GM20431 (cell line): Measurements from ENCODE around the gene AGAP2.

Experiments
- in situ Hi-C: fragments of 300-500 bp; cut with MseI, MboI; formaldehyde crosslinking; loops from one replicate; pipeline ENCODE4 v1.15.0; 2020; ENCODE audit warnings: low sequenced_read_pairs; ENCODE audit not compliant: unreplicated experiment

Gene AGAP2

GRCh38 chr12:57769594-57769993, 31.1 kb upstream of the AGAP2 start:
- in situ Hi-C loops: no loop called here

GRCh38 chr12:57767876-57768275, 29.3 kb upstream of the AGAP2 start:
- in situ Hi-C loops: no loop called here

- in situ Hi-C loops: no loop called here
These were observed 28.8 kb upstream of the AGAP2 start for GRCh38 chr12:57767305-57767698.

GRCh38 chr12:57766464-57767304, 28.1 kb upstream of the AGAP2 start, which contains the start of gene CYP27B1:
Gene CYP27B1 (minus strand): TSS chr12:57767078. CDS start chr12:57767041, 37 bp downstream.
- in situ Hi-C loops: no loop called here

DNA sequence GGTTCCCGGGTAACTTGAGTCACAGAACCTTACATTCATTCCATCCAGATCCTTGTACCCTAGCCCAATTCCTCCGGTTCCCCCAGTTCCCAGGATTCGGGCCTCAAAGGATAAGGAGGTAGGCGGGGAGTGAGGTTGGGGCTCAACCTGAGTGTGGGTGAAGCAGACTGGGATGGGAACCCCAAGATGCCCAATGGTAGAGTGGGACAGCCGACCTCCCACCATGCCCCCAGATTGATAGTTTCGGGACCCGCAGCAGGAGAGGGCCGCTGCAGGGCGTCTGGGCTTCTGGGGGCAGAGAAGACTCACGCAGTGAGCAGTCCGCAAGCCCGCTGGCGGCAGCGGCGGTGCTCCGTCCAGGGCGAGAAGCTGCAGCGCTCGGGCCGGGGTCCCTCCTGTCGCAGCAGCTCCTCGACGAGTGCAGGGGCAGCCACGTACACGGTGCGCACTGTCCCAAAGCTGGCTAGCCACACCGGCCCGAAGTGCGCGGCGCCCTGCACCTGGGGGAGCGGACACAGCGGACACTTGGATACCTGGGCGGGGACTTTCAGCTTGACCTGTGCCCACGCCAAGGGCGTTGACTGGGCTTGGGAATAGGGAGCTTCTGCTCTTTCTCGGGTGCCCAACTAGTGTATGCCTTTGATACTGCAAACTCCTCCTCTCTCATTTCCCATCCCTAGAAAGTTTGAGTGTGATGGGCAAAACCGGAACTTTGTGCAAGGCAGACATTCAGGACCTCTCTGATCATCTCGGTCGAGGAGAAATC, 27.3 kb upstream of the AGAP2 start:
- in situ Hi-C loops: no loop called here

DNA sequence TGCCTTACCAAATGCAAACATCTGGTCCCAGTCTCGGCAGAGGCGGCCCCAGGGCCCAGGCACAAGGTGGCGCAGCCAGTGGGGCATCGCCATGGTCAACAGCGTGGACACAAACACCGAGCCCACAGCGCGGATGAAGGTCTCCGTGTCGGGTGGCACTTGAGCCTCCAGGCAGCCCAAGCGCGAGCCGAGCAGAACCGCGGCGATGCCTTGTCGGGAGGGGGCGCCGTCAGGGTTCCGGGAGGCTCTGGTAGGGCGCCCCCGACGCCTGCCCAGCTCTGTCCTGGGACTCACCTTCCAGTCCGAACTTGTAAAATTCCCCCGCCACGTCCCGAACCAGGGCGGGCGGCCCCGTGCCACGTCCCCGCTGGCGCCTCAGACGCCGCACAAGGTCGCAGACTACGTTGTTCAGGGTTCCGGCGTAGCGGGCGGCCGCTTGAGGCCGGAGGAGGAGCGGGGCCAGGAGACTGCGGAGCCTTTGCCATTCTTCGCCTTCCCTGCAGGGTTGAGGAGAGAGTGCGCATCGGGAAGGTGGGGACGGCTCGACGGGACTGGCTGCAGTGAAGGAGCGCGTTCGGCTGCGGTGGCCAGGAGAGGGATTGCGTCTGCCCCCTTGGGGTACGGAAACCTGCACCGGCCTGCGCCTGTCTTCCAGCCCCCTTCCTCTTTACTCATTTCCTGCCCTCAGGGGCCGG, 26.6 kb upstream of the AGAP2 start:
- in situ Hi-C loops: no loop called here

DNA sequence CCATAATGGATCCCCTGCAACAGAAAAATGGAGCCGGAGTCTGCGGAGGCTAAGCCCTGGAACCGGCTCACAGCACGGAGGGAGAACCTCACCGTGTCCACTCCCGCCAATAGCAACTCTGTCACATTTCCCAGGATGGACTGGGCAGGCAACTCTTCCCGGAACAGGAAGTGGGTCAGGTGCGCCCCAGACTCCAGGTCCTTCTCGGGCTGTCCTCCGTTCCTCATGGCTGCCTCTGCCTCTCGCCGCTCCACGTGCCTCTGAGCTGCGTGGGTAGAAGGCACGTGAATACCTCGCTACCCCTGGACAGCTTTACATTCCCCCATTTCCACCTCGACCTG, 26.1 kb upstream of the AGAP2 start:
- in situ Hi-C loops: no loop called here

DNA sequence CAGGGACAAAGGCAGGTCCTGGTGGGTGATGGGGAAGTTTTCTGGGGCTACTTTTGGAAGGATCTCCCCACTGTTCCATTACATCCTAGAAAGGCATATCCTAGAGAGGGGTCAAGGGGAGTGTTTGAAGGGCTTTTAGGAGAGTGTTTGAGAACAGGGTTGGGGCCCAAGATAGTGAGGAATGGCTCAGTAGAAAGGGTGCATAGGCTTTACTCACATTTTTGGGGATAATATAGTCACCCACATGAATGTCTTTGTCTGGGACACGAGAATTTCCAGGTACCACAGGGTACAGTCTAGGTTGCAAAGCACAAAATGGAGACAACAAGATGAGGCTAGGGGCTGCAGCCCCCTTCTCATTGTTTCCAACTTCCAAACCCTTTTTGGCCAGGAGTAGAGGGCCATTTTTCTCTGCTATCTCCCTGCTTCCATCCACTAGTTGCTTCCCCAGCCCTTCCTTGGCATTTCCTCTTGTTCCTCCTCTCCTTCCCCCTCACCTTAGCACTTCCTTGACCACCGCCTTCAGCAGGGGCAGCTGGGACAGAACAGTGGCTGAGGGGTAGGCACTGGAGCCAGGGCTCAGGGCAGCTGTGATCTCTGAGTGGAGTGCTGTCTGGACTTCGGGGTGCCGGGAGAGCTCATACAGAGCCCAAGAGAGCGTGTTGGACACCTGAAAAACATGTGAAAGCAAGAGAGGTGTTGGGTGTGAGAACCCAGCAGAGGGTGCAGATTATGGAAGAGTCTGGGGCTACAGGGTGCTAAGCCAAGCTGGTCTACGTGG, 25.5 kb upstream of the AGAP2 start:
- in situ Hi-C loops: no loop called here

GRCh38 chr12:57762463-57762862, 23.9 kb upstream of the AGAP2 start:
- in situ Hi-C loops: no loop called here

DNA sequence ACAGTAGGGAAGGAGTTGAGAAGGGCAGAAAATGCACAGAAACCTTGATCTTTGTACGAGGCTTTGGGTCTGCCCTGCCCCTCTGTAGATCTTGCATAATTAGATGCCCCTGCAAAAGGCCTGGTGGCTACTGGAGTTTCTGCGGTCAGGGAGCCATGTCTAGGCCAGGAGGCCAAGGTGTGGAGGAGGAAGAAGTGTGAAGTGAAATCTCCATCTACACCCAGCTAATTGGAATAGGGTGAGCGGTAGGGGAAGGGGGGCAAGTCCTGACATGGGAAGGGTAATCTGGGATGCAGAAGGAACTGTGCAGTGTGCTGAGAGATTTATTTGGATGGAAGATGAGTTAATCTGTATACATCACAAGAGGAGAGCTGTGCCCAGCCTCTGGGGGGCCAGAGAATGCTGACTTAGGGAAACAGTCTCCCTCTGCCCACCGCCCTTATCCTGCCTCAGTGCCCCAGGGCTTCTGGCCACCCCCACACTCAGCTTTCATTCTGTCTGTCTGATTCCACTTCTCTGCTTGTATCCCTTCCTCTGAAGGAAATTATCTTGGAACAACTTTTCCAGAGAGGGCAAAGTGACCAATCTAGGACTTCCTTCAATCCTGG, 23.0 kb upstream of the AGAP2 start:
- in situ Hi-C loops: no loop called here

DNA sequence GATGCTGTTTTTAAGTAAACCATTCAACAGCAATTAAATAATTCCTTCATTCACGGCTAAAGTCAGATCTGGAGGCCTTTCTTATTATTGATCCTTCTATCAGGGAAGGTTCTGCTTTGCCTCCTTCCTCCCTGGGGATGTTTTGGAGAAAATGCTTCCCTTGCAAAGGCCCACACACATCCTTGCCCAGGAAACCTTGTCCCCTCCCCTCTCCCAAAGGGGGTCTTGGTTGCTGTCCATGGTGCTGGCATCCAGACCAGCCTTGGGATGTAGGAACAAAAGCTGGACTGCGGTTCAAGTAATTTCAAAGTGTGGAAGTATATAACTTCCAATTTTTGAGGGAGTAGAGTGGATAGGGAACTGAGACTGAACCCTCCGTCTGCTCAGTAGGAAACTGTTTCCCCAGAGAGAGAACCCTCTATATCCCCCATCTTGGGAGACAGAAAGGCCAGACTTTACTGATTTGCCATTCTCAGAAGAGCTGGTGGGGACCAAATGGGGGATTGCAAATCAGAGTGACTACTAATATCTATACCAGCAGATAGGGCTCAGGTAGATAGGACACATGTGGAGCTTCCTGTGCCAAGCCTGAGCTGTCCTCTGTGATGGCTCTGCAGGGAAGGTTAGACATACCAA, 21.9 kb upstream of the AGAP2 start:
- in situ Hi-C loops: no loop called here

DNA sequence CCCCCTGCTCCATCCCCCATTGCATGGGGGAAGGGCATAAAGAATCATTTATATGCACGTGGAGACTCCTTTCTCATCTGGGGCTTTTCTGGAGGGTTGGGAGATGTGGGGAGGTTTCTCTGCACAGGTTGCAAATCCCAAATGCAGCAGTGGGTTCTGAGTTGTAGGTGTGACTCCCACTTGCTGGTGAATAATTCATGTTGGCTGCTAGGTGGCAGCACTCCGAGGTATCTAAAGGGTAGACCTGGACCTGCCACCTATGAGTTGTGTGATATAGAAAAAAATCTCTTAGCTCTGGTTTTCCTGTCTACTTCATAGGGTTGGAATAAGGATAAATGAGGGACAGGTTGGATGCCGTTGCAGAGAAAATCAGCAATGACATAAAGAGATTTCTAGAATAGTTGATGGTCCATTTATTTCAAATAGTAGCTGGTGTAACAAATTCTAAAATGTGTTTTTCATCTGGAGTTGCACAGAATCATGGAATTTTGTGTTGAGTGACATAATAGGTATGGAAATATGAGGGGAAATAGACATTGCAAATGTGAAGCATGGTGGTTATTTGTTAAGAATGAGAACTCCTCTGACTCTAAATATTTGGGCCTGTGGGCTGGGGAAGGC, 20.9 kb upstream of the AGAP2 start:
- in situ Hi-C loops: no loop called here

- in situ Hi-C loops: no loop called here
These were observed 20.2 kb upstream of the AGAP2 start for GRCh38 chr12:57758552-57759359.

DNA sequence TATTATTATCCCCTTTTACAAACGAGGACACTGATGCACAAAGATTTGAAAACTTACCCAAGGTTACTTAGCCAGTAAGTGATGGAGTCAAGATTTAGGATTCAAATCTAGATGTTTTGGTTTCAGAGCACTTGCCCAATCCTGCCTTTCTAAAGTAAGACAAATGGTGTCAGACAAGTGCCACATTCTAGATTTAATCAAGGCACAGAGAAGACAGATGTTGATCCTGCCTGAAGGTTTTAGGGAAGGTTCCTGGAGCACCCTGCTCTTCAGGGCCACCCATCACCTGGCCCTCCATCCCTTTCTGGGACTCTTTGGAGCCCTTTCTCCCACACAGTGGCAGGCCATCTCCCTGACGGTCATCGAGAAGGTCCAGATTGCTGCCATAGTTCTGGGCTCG, 19.2 kb upstream of the AGAP2 start:
- in situ Hi-C loops: no loop called here

DNA sequence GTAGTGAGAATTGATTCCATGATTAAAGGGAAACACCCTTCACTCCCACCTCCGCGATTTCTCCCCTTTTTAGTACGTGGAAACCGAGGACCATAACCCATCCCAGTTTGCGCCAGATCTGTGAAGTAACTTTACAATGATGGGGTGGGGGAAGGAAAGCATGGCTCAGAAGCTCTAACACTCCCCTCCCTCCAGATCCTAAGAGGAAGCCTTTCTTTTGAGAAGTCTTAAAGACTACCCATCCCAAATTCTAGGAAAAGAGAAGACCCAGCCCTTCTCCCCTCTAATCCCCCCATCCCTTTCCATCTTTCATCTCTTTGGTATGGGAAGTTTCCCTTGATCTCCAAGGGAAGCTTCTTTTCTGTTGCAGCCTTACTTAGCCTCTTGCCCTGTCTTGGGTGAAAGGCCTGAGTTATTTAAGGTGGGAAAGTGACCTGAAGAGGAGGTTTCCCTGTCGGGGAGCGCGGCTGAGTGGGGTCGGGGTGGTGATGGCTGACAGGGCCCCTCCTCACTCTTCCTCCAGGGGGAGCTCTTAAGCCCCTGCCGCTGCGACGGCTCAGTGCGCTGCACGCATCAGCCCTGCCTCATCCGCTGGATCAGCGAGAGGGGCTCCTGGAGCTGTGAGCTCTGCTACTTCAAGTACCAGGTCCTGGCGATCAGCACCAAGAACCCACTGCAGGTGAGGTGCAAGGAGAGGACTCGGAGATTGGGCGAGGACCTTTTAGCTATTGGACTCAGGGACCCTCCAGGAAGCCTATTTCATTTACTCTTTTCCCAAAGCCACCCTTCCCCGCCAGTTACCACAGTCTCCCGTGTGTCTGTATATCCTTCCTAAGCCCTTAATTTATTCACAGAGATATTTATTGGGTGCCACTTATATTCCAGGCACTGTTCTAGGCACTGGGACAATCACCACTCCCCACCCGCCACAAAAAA, 18.1 kb upstream of the AGAP2 start:
- in situ Hi-C loops: no loop called here

GRCh38 chr12:57755454-57756372, 17.2 kb upstream of the AGAP2 start:
- in situ Hi-C loops: no loop called here
